ENCODE results near the gene SAP130. TPM values are rescaled to one million over a fixed set of nuclear protein-coding genes. Genes with fewer than 3 reads are reported as not detected.

The SAP130 gene
- total RNA-seq, 1 donor, result 15.2 TPM

DNA sequence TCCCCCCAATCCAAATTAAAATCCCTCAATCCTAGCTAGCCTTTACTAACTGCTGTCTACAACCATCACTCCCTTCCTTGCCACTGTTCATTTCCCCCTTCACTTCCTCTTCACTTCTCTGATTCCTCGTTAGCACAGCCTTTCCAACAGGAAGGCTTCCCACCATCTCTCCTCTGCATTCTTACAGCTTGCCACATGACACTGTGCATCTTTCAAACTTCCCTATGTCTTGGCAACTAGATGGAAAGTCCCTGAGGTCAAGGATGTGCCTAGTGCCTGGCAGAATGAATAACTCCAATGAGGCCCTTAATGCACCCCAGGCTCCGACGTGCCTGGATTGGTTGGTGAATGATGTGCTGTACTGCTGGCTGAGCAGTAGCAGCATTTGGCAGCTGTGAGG is 15.2 kb downstream of the SAP130 start:
- H3K4me3 ChIP-seq (ENCODE audit: low read depth, low read length), result no peak overlapping the region
- TF ChIP-seq CTCF (IDR thresholded peaks at IDR 0.05; ENCODE audit: insufficient read depth, low read length), result no peak
- DNase-seq (ENCODE audit: low read depth), result no peak

DNA sequence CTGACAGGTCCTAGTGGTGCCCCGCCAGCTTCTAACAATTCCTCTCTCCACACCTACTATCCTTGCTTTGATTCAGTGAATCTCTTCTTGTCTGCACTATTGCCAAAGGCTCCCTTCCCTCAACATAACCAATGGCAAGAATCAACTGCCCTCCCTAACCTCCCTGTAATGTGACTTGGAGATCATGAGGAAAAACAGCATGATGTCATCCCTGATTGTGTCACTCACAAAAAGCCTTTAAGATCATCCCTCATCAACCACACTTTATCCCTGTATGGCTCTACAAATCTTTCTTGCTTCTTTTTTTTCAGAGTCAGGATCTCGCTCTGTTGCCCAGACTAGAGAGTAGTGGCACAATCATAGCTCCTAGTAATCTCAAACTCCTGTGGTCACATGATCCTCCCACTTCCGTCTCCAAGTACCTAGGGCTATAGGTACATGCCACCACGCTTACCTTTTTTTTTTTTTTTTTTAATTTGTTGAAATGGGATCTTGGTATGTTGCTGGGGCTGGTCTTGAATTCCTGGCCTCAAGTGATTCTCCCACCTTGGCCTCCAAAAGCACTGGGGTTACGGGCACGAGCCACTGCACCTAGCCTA is 19.7 kb downstream of the SAP130 start:
- no peak for TF ChIP-seq CTCF (IDR thresholded peaks at IDR 0.05; ENCODE audit: insufficient read depth, low read length)
- H3K4me3 ChIP-seq (ENCODE audit: low read depth, low read length), result no peak overlapping the region
- no peak for DNase-seq (ENCODE audit: low read depth)

- no peak overlapping the region for H3K4me3 ChIP-seq (ENCODE audit: low read depth, low read length)
- no peak for DNase-seq (ENCODE audit: low read depth)
- TF ChIP-seq CTCF (IDR thresholded peaks at IDR 0.05; ENCODE audit: insufficient read depth, low read length), result no peak
These were observed 23.4 kb downstream of the SAP130 start for GRCh38 chr2:128004509-128004908.

GRCh38 chr2:128003463-128003862 is 24.4 kb downstream of the SAP130 start:
- DNase-seq (ENCODE audit: low read depth), result no peak
- no peak for TF ChIP-seq CTCF (IDR thresholded peaks at IDR 0.05; ENCODE audit: insufficient read depth, low read length)

DNA sequence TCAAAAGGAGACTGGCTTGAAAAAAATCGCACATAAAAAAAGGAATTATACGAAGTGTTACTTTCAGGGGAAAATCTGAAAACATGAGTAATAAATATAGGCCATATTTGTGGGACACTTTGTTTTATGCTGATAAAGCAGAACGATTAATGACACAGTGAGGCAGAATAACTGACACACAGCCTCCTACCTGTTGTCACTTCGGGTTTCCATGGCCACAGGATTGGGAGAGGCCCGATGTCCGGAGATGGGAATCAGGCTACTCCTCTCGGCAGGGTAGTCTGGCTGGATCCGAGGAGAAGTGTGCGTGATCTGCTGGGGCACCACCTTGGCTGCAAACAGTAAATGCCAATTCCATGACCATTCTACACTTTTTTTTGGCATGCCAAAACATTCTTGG is 31.7 kb downstream of the SAP130 start:
- H3K4me3 ChIP-seq (ENCODE audit: low read depth, low read length), result no peak overlapping the region
- no peak for DNase-seq (ENCODE audit: low read depth)
- TF ChIP-seq CTCF (IDR thresholded peaks at IDR 0.05; ENCODE audit: insufficient read depth, low read length), result no peak

More at GRCh38 chr2:128003463-128003862, 24.4 kb downstream of the SAP130 start:
- no peak overlapping the region for H3K4me3 ChIP-seq (ENCODE audit: low read depth, low read length)

DNA sequence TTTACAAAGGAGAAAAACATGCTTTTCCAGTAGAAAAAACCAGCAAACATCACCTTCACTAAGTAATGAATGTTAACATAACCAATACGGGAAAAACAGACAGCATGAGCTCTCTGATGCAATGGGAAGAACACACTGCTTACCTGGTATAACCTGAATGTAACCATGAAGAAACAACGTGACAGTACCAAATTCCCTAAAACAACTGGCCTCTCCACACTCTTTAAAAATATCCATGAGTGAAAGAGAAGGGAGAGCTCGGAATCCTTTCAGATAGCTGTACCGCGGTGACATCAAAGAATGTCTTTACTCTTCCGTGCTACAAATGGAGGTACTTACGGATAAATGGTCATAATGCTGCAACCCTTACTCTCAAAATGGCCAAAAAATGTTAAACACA is 32.1 kb downstream of the SAP130 start:
- H3K4me3 ChIP-seq (ENCODE audit: low read depth, low read length), result no peak overlapping the region

More for the DNA sequence above, 32.1 kb downstream of the SAP130 start:
- no peak for TF ChIP-seq CTCF (IDR thresholded peaks at IDR 0.05; ENCODE audit: insufficient read depth, low read length)
- DNase-seq (ENCODE audit: low read depth), result no peak

All from fibroblast of the aortic adventitia (primary cell).